ENCODE results near the gene FMNL2. TPM values are rescaled to one million over a fixed set of nuclear protein-coding genes. Genes with fewer than 3 reads are reported as not detected.

The FMNL2 gene
- total RNA-seq, 1 experiment from 2014 or later = 29.0 TPM

DNA sequence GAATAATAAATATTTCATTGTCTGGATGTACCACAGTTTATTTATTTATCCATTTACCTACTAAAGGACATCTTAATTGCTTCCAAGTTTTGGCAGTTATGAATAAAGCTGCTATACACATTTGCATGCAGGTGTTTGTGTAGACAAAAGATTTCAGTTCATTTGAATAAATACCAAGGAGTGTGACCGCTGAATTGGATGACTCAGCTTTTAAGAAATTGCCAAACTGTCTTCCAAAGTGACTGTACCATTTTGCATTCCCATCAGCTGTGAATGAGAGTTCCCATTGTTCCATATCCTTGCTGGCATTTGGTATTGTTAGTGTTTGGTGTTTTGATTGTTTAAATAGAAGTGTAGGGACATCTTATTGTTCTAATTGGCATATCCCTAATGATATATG, 36.2 kb upstream of the FMNL2 start:
- H3K27me3 ChIP-seq (ENCODE audit: insufficient read depth, low read depth) = no peaks in the 10 kb centered on the region
- ChIA-PET POLR2A (ENCODE audit: unreplicated experiment) (no interaction called here), CTCF (no interaction called here)
- H2AFZ ChIP-seq = no peak overlapping the region
- DNase-seq = peak in 1 of 2 experiments; percentile 39
- no peak overlapping the region for H3K4me2 ChIP-seq
- no TSS peak for BruUV-seq (replicated peaks)
- intact Hi-C loops (cut with micrococcal nuclease; ENCODE audit: unreplicated experiment) = no loop called here
- no peaks in the 10 kb centered on the region for H3F3A ChIP-seq (ENCODE audit: insufficient read depth, low read depth)
- H3K79me2 ChIP-seq (ENCODE audit: low read depth) = no peaks in the 10 kb centered on the region
- TF ChIP-seq, protein P1, sequence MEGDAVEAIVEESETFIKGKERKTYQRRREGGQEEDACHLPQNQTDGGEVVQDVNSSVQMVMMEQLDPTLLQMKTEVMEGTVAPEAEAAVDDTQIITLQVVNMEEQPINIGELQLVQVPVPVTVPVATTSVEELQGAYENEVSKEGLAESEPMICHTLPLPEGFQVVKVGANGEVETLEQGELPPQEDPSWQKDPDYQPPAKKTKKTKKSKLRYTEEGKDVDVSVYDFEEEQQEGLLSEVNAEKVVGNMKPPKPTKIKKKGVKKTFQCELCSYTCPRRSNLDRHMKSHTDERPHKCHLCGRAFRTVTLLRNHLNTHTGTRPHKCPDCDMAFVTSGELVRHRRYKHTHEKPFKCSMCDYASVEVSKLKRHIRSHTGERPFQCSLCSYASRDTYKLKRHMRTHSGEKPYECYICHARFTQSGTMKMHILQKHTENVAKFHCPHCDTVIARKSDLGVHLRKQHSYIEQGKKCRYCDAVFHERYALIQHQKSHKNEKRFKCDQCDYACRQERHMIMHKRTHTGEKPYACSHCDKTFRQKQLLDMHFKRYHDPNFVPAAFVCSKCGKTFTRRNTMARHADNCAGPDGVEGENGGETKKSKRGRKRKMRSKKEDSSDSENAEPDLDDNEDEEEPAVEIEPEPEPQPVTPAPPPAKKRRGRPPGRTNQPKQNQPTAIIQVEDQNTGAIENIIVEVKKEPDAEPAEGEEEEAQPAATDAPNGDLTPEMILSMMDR (conservative IDR thresholded peaks at IDR 0.05) = no peak
- no peaks in the 10 kb centered on the region for H3K36me3 ChIP-seq (ENCODE audit: low read depth)
- no peak overlapping the region for H3K4me3 ChIP-seq
- H3K9me3 ChIP-seq (ENCODE audit: insufficient read depth, low read depth) = peaks cover 14% of the 10 kb centered on the region
- H3K9me2 ChIP-seq (ENCODE audit: insufficient read depth) = no peaks in the 10 kb centered on the region
- H3K4me1 ChIP-seq (replicated peaks; ENCODE audit: insufficient read depth) = peaks cover 6% of the 10 kb centered on the region; the same call in 1 of the 2 replicates
- no peaks in the 10 kb centered on the region for H4K20me1 ChIP-seq (ENCODE audit: insufficient read depth)
- no peak overlapping the region for H3K27ac ChIP-seq

DNA sequence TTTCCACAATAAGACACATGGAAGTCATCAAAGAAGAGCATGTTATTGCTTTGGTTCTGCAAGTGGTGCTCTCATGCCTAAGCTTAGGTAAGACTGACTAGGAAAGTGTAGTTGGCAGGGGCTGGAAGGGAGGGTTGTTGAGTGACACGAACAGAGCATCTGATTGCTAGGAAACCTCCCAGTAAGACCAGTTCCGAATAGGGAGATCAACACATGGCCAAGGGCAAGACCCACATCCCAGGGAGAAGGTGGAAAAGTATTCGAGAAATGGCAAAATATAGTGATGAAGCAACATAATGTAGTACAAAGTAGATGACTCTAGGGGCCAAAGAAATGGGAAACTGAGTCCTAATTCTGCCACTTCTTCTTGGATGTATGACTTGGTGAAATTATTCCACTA, 33.8 kb upstream of the FMNL2 start:
- intact Hi-C loops (cut with micrococcal nuclease; ENCODE audit: unreplicated experiment) = no loop called here
- H3K4me1 ChIP-seq (replicated peaks; ENCODE audit: insufficient read depth) = peaks cover 6% of the 10 kb centered on the region; the same call in 1 of the 2 replicates
- no peak overlapping the region for H2AFZ ChIP-seq
- H4K20me1 ChIP-seq (ENCODE audit: insufficient read depth) = no peaks in the 10 kb centered on the region
- TF ChIP-seq, protein P1 (conservative IDR thresholded peaks at IDR 0.05) = no peak
- TF ChIP-seq EZH2 (IDR thresholded peaks at IDR 0.05; ENCODE audit: low read depth) = no peak
- peaks cover 8% of the 10 kb centered on the region for H3K9me3 ChIP-seq (ENCODE audit: insufficient read depth, low read depth)
- POLR2A ChIA-PET (ENCODE audit: unreplicated experiment) = no interaction called here
- H3K4me3 ChIP-seq = no peak overlapping the region
- CTCF ChIA-PET = no interaction called here
- no peaks in the 10 kb centered on the region for H3K36me3 ChIP-seq (ENCODE audit: low read depth)
- H3K79me2 ChIP-seq (ENCODE audit: low read depth) = no peaks in the 10 kb centered on the region
- BruUV-seq (replicated peaks) = no TSS peak
- H3K27ac ChIP-seq = no peak overlapping the region
- H3K4me2 ChIP-seq = no peak overlapping the region
- no peaks in the 10 kb centered on the region for H3K9me2 ChIP-seq (ENCODE audit: insufficient read depth)
- no peaks in the 10 kb centered on the region for H3F3A ChIP-seq (ENCODE audit: insufficient read depth, low read depth)
- H3K27me3 ChIP-seq (ENCODE audit: insufficient read depth, low read depth) = no peaks in the 10 kb centered on the region
- DNase-seq = no peak

DNA sequence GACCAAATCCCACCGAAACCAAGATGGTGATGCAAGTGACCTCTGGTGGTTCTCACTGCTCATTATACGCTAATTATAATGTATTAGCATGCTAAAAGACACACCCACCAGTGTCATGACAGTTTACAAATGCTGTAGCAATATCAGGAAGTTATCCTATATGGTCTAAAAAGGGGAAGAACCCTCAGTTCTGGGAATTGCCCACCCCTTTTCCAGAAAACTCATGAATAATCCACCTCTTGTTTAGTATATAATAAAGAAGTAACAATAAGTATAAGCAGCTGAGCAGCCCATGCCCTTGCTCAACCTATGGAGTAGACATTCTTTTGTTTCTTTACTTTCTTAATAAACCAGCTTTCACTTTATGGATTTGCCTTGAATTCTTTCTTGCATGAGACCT, 31.0 kb upstream of the FMNL2 start:
- Histone ChIP-seq H3K27me3 (ENCODE audit: insufficient read depth, low read depth) (no peaks in the 10 kb centered on the region), H3K27ac (no peak overlapping the region), H3K9me3 (ENCODE audit: insufficient read depth, low read depth) (peaks cover 8% of the 10 kb centered on the region), H4K20me1 (ENCODE audit: insufficient read depth) (no peaks in the 10 kb centered on the region), H3K4me2 (no peak overlapping the region), H3K79me2 (ENCODE audit: low read depth) (no peaks in the 10 kb centered on the region), H3F3A (ENCODE audit: insufficient read depth, low read depth) (no peaks in the 10 kb centered on the region), H3K4me1 (replicated peaks; ENCODE audit: insufficient read depth) (peaks cover 16% of the 10 kb centered on the region), H3K4me3 (no peak overlapping the region), H2AFZ (no peak overlapping the region), H3K36me3 (ENCODE audit: low read depth) (no peaks in the 10 kb centered on the region), H3K9me2 (ENCODE audit: insufficient read depth) (no peaks in the 10 kb centered on the region)
- intact Hi-C loops (cut with micrococcal nuclease; ENCODE audit: unreplicated experiment) = no loop called here
- DNase-seq = no peak
- TF ChIP-seq EZH2 (IDR thresholded peaks at IDR 0.05; ENCODE audit: low read depth) = no peak
- TF ChIP-seq, protein P1 (conservative IDR thresholded peaks at IDR 0.05) = no peak
- no TSS peak for BruUV-seq (replicated peaks)
- ChIA-PET POLR2A (ENCODE audit: unreplicated experiment) (no interaction called here), CTCF (no interaction called here)

Data from PC-9 (cell line).